Measurements from ENCODE around the gene PTTG1IP. TPM values are rescaled to one million over a fixed set of nuclear protein-coding genes. Genes with fewer than 3 reads are reported as not detected.

PTTG1IP gene
- total and polyA plus RNA-seq, 10 of the 15 experiments (the other 5 are each of a cell fraction or from before 2014, with no cell fraction given) = 2.4 to 56.4 (median 44.4) TPM

DNA sequence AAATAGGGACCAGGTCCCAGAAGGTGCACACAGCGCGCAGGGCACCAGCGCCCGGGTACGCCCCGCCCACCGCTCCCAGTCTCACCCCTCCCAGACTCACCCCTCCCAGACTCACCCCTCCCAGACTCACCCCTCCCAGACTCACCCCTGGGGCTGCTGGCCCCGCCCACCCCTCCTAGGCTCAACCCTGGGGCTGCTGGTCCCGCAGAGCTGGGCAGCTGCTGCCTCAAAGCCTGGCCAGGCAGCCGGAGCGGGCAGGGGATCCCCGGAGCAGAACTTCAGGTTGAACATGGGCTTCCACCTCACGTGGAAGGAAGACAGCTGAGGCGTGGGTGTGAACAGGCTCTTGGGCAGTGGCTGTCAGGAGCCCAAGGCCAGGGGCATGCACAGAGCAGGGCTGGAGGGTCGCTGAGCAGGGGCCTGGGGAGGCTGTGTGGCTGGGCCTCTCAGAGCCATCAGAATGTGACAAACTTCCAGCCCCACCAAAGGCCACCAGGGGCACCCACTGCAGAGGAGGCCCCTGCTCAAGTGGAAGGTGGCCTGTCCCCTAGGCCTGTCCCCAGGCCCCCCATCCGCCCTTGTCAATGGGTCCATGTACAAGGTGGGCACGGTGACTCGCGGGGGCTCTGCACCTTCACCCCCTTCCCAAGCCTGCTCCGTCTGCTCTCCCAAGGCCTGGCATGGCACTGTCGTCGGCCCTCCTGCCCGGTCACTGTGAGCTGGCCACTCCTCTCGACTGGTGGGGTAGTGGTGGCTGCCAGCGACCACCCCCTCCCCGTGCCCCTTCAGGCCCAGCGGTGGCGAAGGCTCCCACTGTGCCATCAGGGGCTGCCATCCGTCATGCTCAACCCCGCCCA is 35.2 kb downstream of the PTTG1IP start:
- FAIRE-seq (no peak), ATAC-seq (no peak; the same call in 2 of the 3 replicates), DNase-seq (ENCODE audit: low read depth, low spot score) (no peak)
- CTCF ChIA-PET = no interaction called here
- no peaks in the 10 kb centered on the region for H3K4me1 ChIP-seq (ENCODE audit: control insufficient read depth, insufficient read depth, low read length)
- no peaks in the 10 kb centered on the region for H4K20me1 ChIP-seq (ENCODE audit: control insufficient read depth, insufficient read depth)
- RAD21 ChIA-PET (ENCODE audit: unreplicated experiment) = no interaction called here
- H3K9ac ChIP-seq (ENCODE audit: control insufficient read depth, insufficient read depth, low read length) = no peak overlapping the region
- no peaks in the 10 kb centered on the region for H3K36me3 ChIP-seq (ENCODE audit: control insufficient read depth in 2 of 2, insufficient read depth in 2 of 2, low read length in 1 of 2)
- POLR2A ChIA-PET = interaction anchor here (1.0 kb wide), 1 partner anchor 21 kb away, joined by 3 read pairs; the partner anchor contains the start of gene SUMO3
- BruUV-seq (replicated peaks) = no TSS peak
- no peak overlapping the region for H3K27ac ChIP-seq (ENCODE audit: control insufficient read depth, insufficient read depth)
- WGBS (ENCODE audit: insufficient coverage, insufficient replicate concordance, low lambda C conversion rate, missing lambda C conversion rate) = 44% methylated on average over 24 of the region's 30 CpGs
- H2AFZ ChIP-seq (ENCODE audit: control insufficient read depth, low read depth, low read length) = no peak overlapping the region
- SMC1A ChIA-PET (ENCODE audit: uncharacterized antibody, unreplicated experiment) = no interaction called here
- TF ChIP-seq SRF (IDR thresholded peaks at IDR 0.05; ENCODE audit: low read depth in 2 of 2, low read length in 2 of 2) = no peak
- TF ChIP-seq, protein P1, sequence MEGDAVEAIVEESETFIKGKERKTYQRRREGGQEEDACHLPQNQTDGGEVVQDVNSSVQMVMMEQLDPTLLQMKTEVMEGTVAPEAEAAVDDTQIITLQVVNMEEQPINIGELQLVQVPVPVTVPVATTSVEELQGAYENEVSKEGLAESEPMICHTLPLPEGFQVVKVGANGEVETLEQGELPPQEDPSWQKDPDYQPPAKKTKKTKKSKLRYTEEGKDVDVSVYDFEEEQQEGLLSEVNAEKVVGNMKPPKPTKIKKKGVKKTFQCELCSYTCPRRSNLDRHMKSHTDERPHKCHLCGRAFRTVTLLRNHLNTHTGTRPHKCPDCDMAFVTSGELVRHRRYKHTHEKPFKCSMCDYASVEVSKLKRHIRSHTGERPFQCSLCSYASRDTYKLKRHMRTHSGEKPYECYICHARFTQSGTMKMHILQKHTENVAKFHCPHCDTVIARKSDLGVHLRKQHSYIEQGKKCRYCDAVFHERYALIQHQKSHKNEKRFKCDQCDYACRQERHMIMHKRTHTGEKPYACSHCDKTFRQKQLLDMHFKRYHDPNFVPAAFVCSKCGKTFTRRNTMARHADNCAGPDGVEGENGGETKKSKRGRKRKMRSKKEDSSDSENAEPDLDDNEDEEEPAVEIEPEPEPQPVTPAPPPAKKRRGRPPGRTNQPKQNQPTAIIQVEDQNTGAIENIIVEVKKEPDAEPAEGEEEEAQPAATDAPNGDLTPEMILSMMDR (IDR thresholded peaks at IDR 0.05 in 2 of 3, conservative IDR thresholded peaks at IDR 0.05 in 1 of 3; ENCODE audit: control insufficient read depth in 2 of 3, extremely low read depth in 1 of 3, insufficient read depth in 1 of 3, low read depth in 3 of 3, low read length in 3 of 3) = 0 out of 6 replicates have a peak, but pooled peaks of 1 of the 3 experiments have one; percentile 0
- TF ChIP-seq SREBF2 (IDR thresholded peaks at IDR 0.05; ENCODE audit: low read length) = no peak
- no peak for TF ChIP-seq MYC (IDR thresholded peaks at IDR 0.05; ENCODE audit: insufficient read depth, insufficient read length, insufficient replicate concordance, low read length, severe bottlenecking)
- TF ChIP-seq, protein P2, sequence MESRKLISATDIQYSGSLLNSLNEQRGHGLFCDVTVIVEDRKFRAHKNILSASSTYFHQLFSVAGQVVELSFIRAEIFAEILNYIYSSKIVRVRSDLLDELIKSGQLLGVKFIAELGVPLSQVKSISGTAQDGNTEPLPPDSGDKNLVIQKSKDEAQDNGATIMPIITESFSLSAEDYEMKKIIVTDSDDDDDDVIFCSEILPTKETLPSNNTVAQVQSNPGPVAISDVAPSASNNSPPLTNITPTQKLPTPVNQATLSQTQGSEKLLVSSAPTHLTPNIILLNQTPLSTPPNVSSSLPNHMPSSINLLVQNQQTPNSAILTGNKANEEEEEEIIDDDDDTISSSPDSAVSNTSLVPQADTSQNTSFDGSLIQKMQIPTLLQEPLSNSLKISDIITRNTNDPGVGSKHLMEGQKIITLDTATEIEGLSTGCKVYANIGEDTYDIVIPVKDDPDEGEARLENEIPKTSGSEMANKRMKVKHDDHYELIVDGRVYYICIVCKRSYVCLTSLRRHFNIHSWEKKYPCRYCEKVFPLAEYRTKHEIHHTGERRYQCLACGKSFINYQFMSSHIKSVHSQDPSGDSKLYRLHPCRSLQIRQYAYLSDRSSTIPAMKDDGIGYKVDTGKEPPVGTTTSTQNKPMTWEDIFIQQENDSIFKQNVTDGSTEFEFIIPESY (IDR thresholded peaks at IDR 0.05) = no peak
- no peak for TF ChIP-seq NR2C1 (IDR thresholded peaks at IDR 0.05)
- TF ChIP-seq MEF2A (IDR thresholded peaks at IDR 0.05; ENCODE audit: insufficient read depth, low read depth, low read length) = no peak
- H3K4me3 ChIP-seq = no peak overlapping the region
- no peaks in the 10 kb centered on the region; a peak in 2 of 4 replicates for H3K27me3 ChIP-seq (replicated peaks in 1 of 2; ENCODE audit: control insufficient read depth in 2 of 2, insufficient read depth in 2 of 2, low read length in 1 of 2)
- no peaks in the 10 kb centered on the region for H3K9me3 ChIP-seq (replicated peaks; ENCODE audit: control insufficient read depth, insufficient read depth, low read length)
- H3K4me2 ChIP-seq (ENCODE audit: control insufficient read depth, insufficient read depth) = no peak overlapping the region
- in situ Hi-C loops (cut with MboI) = no loop called here
- H3K79me2 ChIP-seq (ENCODE audit: control insufficient read depth, insufficient read depth, low read length) = no peaks in the 10 kb centered on the region
- intact Hi-C loops (cut with micrococcal nuclease; ENCODE audit: unreplicated experiment) = no loop called here
